Cardiac fibroblast (primary cell): ENCODE data around the gene TPX2.

Experiments used
- DNase-seq, 2 donors: peaks; one replicate each; pipeline versions ENCODE4 v3.0.0 to v3.0.0-alpha.2; 2010; ENCODE audit warnings: low read depth in 2 of 2
- H3K4me3 ChIP-seq, 2 donors: replicated peaks in 1 of 2; 1 replicate in 1 of 2; 2 replicates in 1 of 2; pipeline ENCODE4 v1.5.1; 2011; ENCODE audit warnings: low read depth in 2 of 2, low read length in 2 of 2, mild to moderate bottlenecking in 2 of 2, moderate library complexity in 1 of 2
- TF ChIP-seq, protein P1 (sequence below): IDR thresholded peaks from one replicate; pipeline ENCODE4 v1.5.1; 2011; ENCODE audit warnings: low read depth, mild to moderate bottlenecking, low read length, inconsistent platforms

The TPX2 gene

DNA sequence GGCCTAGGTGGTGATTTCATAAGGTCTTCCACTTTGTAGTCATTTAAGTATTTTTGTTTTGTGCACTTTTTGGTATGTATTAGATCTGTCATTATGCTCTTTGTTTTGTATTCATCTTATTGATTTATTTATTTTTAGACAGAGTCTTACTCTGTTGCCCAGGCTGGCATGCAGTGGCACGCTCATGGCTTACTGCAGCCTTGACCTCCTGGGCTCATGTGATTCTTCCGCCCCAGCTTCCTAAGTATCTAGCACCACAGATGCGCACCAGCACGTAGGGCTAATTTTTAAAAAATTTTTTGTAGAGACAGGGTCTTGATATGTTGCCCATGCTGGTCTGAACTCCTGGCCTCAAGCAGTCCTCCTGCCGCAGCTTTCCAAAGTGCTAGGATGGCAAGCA, 30.6 kb downstream of the TPX2 start:
- no peak for DNase-seq
- H3K4me3 ChIP-seq: no peak overlapping the region
- TF ChIP-seq, protein P1, sequence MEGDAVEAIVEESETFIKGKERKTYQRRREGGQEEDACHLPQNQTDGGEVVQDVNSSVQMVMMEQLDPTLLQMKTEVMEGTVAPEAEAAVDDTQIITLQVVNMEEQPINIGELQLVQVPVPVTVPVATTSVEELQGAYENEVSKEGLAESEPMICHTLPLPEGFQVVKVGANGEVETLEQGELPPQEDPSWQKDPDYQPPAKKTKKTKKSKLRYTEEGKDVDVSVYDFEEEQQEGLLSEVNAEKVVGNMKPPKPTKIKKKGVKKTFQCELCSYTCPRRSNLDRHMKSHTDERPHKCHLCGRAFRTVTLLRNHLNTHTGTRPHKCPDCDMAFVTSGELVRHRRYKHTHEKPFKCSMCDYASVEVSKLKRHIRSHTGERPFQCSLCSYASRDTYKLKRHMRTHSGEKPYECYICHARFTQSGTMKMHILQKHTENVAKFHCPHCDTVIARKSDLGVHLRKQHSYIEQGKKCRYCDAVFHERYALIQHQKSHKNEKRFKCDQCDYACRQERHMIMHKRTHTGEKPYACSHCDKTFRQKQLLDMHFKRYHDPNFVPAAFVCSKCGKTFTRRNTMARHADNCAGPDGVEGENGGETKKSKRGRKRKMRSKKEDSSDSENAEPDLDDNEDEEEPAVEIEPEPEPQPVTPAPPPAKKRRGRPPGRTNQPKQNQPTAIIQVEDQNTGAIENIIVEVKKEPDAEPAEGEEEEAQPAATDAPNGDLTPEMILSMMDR: no peak

DNA sequence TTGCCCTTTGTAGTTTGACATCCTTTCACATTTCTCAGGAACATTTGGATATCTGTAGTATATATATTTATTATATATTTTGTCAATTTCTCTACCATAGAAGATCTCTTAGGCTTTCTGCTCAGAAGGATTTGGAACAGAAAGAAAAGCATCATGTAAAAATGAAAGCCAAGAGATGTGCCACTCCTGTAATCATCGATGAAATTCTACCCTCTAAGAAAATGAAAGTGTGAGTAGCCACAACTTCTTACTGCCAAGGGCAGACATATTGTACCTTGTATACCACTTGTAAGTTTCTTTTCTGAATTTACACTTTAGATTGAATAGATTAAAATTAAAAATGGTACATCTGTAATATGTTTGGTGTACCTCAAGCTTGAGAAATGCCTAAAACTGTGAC, 31.2 kb downstream of the TPX2 start:
- TF ChIP-seq, protein P1: no peak

DNA sequence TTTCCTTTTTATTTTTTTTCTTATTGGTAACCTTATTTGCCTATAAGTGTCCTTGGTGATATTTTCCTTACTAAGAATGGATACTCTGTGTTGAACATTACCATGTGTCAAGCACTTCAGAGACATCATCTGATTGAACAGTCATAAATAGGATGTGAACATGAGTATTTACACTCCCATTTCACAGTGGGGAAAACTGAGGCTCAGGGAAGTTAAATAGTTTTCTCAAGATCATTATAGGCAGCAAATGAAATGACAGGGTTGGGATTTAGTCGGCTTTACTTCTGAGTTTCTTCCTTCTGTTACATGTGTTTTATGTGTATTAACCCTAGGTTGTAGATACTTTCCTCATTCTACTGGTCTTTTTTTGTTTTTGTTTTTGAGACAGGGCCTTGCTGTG, 35.3 kb downstream of the TPX2 start:
- TF ChIP-seq, protein P1: no peak
- DNase-seq: no peak
- no peak overlapping the region for H3K4me3 ChIP-seq

More for the DNA sequence above, 31.2 kb downstream of the TPX2 start:
- DNase-seq: no peak
- no peak overlapping the region for H3K4me3 ChIP-seq

DNA sequence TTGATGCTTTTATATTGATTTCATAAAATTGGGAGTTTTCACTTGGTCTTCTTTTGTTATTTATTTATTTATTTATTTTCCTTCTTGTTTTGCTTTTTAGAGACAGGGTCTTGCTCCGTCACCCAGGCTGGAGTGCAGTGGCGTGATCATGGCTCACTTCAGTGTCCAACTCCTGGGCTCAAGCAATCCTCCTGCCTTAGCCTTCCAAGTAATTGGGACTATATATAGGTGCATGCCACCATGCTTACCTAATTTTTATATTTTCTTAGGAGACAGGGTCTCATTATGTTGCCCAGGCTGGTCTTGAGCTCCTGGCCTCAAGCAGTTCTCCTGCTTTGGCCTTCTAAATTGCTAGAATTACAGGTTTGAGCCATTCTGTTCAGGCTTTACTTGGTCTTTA, 41.7 kb downstream of the TPX2 start:
- no peak for DNase-seq
- TF ChIP-seq, protein P1: no peak
- no peak overlapping the region for H3K4me3 ChIP-seq

DNA sequence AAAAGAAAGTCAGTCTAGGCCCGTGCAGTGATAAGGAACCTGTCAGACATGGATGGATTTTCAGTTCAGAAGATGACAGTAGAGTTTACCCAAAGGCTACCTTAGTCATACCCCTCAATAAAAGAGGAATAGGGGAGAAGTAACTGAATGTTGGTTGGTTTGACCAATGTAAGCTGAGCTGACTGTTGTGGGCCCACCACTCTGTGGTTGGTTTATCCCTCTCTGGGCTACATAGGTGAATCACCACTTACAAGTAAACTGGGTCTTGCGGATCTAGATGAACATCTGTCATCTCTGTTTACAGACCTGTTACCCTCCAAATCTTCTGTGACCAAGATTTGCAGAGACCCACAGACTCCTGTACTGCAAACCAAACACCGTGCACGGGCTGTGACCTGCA, 42.9 kb downstream of the TPX2 start:
- H3K4me3 ChIP-seq: no peak overlapping the region
- TF ChIP-seq, protein P1: no peak
- no peak for DNase-seq

DNA sequence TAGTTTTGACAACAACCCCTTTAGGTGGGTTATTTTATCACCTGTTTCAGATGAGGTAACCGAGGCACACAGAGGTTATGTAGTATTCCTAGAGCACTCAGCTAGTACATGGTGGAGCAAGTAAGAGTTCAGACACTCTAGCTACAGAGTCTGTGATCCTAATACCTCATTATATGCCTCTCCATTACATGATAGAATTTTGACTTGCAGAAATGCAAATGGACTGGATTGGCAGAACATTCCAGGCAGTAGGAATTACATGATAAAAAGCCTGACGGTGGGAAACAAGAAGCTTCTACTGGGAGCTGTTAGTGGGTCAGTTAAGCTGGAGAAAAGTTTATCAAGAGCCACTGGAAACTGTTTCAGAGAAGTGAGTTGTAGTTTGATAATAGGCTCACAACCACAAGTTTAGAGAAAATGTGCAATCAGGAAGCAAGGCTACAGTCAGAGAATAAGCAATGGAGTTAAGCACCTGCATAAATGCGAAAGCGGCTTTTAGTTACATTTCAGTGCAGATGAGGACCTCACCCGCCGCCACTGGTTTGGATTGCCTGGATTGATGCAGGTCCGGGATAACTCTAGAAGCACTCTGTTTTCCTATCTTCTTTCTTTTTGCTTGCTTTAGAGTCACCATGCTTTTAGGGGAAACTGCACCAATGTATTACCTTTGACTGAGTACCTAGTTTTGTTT, 45.4 kb downstream of the TPX2 start:
- TF ChIP-seq, protein P1: no peak
- no peak overlapping the region for H3K4me3 ChIP-seq
- no peak for DNase-seq

DNA sequence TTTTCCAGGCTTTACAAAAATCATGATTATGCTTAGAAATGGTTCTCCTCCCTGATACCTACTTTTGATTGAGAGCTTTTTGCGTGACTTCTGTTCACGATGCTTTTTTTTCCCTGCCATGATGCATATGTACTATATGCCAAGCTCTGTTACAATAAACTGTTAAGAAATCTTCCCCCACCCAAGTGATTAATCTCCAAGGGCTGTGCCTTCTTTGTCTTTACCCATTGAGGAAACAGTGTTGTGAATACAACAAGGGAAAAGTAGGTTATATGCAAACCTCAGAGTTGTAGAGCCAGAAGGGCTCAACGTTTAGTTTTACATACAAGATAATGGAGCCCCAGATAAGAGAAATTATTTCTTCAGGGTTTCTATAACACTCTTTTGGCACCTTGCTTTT, 46.0 kb downstream of the TPX2 start:
- TF ChIP-seq, protein P1: no peak
- DNase-seq: peak in 1 of 2 donors; percentile 25
- no peak overlapping the region for H3K4me3 ChIP-seq
